SK-N-SH (cell line): ENCODE data around the gene HNRNPA1.
"Not testable (repeated sequence)": the region's sequence is repeated elsewhere in the genome, so short reads cannot be mapped to it uniquely, and the experiment has no call there.

Experiments used
- CTCF ChIP-seq: fragments of 200-600 bp; sonication (generic); IDR thresholded peaks from 2 replicates; pipeline ENCODE4 v1.6.1; 2017; ENCODE audit warnings: antibody characterized with exemption, mild to moderate bottlenecking, moderate library complexity
- FOXM1 ChIP-seq: IDR thresholded peaks from 2 replicates; pipeline ENCODE4 v1.4.0; 2012; ENCODE audit warnings: low read depth, mild to moderate bottlenecking
- NFIC ChIP-seq: IDR thresholded peaks from 2 replicates; pipeline ENCODE4 v1.4.0; 2012; ENCODE audit warnings: borderline replicate concordance
- REST ChIP-seq: IDR thresholded peaks from 2 replicates; pipeline ENCODE4 v1.6.1; 2012; ENCODE audit warnings: mild to moderate bottlenecking, low read depth, low read length, moderate library complexity
- TF ChIP-seq, protein P1 (sequence below): IDR thresholded peaks from 2 replicates; pipeline ENCODE4 v1.4.0; 2012; ENCODE audit warnings: low read depth

- not testable (repeated sequence) for TF ChIP-seq CTCF, NFIC, REST, FOXM1
- TF ChIP-seq, protein P1, sequence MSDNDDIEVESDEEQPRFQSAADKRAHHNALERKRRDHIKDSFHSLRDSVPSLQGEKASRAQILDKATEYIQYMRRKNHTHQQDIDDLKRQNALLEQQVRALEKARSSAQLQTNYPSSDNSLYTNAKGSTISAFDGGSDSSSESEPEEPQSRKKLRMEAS: not testable (repeated sequence)
Observed at GRCh38 chr12:54281694-54282093, 1.2 kb downstream of the HNRNPA1 start.
